OCI-LY1 (cell line): ENCODE data around the gene EPC2.

ENCODE experiments used
- H2AFZ ChIP-seq: fragments of 200-600 bp; sonication (generic), shearing (Covaris generic); 2 replicates; pipeline ENCODE4 v1.6.0; 2014; ENCODE audit warnings: antibody characterized with exemption, mild to moderate bottlenecking, low read length
- H3F3A ChIP-seq: fragments of 200-600 bp; sonication (generic), shearing (Covaris generic); 2 replicates; pipeline ENCODE4 v1.6.0; 2014; ENCODE audit warnings: mild to moderate bottlenecking, antibody characterized with exemption, low read length, moderate library complexity; ENCODE audit not compliant: insufficient read depth
- H3K27ac ChIP-seq: fragments of 200-600 bp; sonication (generic); 2 replicates; pipeline ENCODE4 v1.5.1; 2014; ENCODE audit warnings: low read length, mixed run types, mild to moderate bottlenecking, low read depth; ENCODE audit not compliant: poor library complexity, severe bottlenecking
- H3K27me3 ChIP-seq: fragments of 200-600 bp; sonication (generic); 2 replicates; pipeline ENCODE4 v1.6.0; 2014; ENCODE audit warnings: antibody characterized with exemption, mild to moderate bottlenecking, low read length, moderate library complexity; ENCODE audit not compliant: insufficient read depth
- H3K36me3 ChIP-seq: fragments of 200-600 bp; sonication (generic); 2 replicates; pipeline ENCODE4 v1.6.1; 2014; ENCODE audit warnings: mild to moderate bottlenecking, antibody characterized with exemption, low read length, moderate library complexity, mixed read lengths; ENCODE audit not compliant: insufficient read depth
- H3K4me1 ChIP-seq: fragments of 200-600 bp; sonication (generic); 2 replicates; pipeline ENCODE4 v1.5.1; 2014; ENCODE audit warnings: mild to moderate bottlenecking, low read length, moderate library complexity; ENCODE audit not compliant: insufficient read depth, severe bottlenecking
- H3K4me2 ChIP-seq: fragments of 200-600 bp; sonication (generic), shearing (Covaris generic); 2 replicates; pipeline ENCODE4 v1.6.1; 2014; ENCODE audit warnings: low read length
- H3K4me3 ChIP-seq: fragments of 200-600 bp; sonication (generic); 2 replicates; pipeline ENCODE4 v1.5.1; 2014; ENCODE audit warnings: low read length, low read depth, mild to moderate bottlenecking, mixed read lengths; ENCODE audit not compliant: poor library complexity, severe bottlenecking
- H3K79me2 ChIP-seq: fragments of 200-600 bp; shearing (Covaris generic); 2 replicates; pipeline ENCODE4 v1.6.1; 2016; ENCODE audit warnings: mixed run types, low read length, mixed read lengths; ENCODE audit not compliant: insufficient read depth
- H3K9ac ChIP-seq: fragments of 200-600 bp; sonication (generic), shearing (Covaris generic); 2 replicates; pipeline ENCODE4 v1.6.1; 2014; ENCODE audit warnings: mild to moderate bottlenecking, low read length, mixed read lengths
- H3K9me2 ChIP-seq: fragments of 200-600 bp; sonication (generic), shearing (Covaris generic); 2 replicates; pipeline ENCODE4 v1.6.1; 2014; ENCODE audit warnings: low read depth, mild to moderate bottlenecking, low read length, mixed read lengths
- H3K9me3 ChIP-seq: fragments of 200-600 bp; shearing (Covaris generic); 2 replicates; pipeline ENCODE4 v1.6.1; 2014; ENCODE audit warnings: low read length, mixed read lengths
- H4K20me1 ChIP-seq: fragments of 200-600 bp; sonication (generic), shearing (Covaris generic); 2 replicates; pipeline ENCODE4 v1.6.0; 2016; ENCODE audit warnings: mild to moderate bottlenecking, low read length; ENCODE audit not compliant: insufficient read depth
- CTCF ChIP-seq: fragments of 200-600 bp; sonication (generic), shearing (Covaris generic); IDR thresholded peaks from 2 replicates; pipeline ENCODE4 v1.5.1; 2017; ENCODE audit warnings: mild to moderate bottlenecking, antibody characterized with exemption, low read length, moderate library complexity, mixed read lengths
- EZH2 ChIP-seq: fragments of 200-600 bp; sonication (generic), shearing (Covaris generic); IDR thresholded peaks from 2 replicates; pipeline ENCODE4 v1.8.0; 2017; ENCODE audit warnings: borderline replicate concordance, mixed run types, mild to moderate bottlenecking, antibody characterized with exemption, low read length, moderate library complexity, mixed read lengths

Gene EPC2

GRCh38 chr2:148604927-148605326 lies 39.6 kb upstream of the EPC2 start:
- H4K20me1 ChIP-seq, result no peaks in the 10 kb centered on the region
- no peaks in the 10 kb centered on the region for H3K79me2 ChIP-seq
- TF ChIP-seq CTCF (no peak), EZH2 (no peak)
- H2AFZ ChIP-seq, result no peak overlapping the region
- H3K4me1 ChIP-seq, result no peaks in the 10 kb centered on the region
- no peaks in the 10 kb centered on the region for H3F3A ChIP-seq
- no peak overlapping the region for H3K9ac ChIP-seq
- no peaks in the 10 kb centered on the region for H3K36me3 ChIP-seq
- H3K27ac ChIP-seq, result no peak overlapping the region
- peaks cover 4% of the 10 kb centered on the region; the same call in 1 of the 2 replicates for H3K27me3 ChIP-seq
- no peaks in the 10 kb centered on the region for H3K9me3 ChIP-seq
- H3K4me2 ChIP-seq, result no peak overlapping the region
- no peaks in the 10 kb centered on the region for H3K9me2 ChIP-seq
- no peak overlapping the region for H3K4me3 ChIP-seq

- H3K36me3 ChIP-seq, result no peaks in the 10 kb centered on the region
- no peak for TF ChIP-seq EZH2
- no peak for TF ChIP-seq CTCF
Measured at GRCh38 chr2:148607566-148607965, 37.0 kb upstream of the EPC2 start.

GRCh38 chr2:148613231-148614013 lies 31.1 kb upstream of the EPC2 start:
- no peaks in the 10 kb centered on the region for H3K79me2 ChIP-seq
- peaks cover 11% of the 10 kb centered on the region for H3K4me1 ChIP-seq
- H3K4me2 ChIP-seq, result no peak overlapping the region
- no peaks in the 10 kb centered on the region for H4K20me1 ChIP-seq
- no peaks in the 10 kb centered on the region for H3K27me3 ChIP-seq
- TF ChIP-seq CTCF, result no peak
- TF ChIP-seq EZH2, result no peak
- no peak overlapping the region for H3K4me3 ChIP-seq
- H3F3A ChIP-seq, result no peaks in the 10 kb centered on the region
- no peak overlapping the region for H3K9ac ChIP-seq
- H3K27ac ChIP-seq, result no peak overlapping the region
- H3K9me3 ChIP-seq, result no peaks in the 10 kb centered on the region
- H3K36me3 ChIP-seq, result no peaks in the 10 kb centered on the region
- no peak overlapping the region for H2AFZ ChIP-seq
- no peaks in the 10 kb centered on the region for H3K9me2 ChIP-seq

More at GRCh38 chr2:148607566-148607965, 37.0 kb upstream of the EPC2 start:
- Histone ChIP-seq H3K4me3 (no peak overlapping the region), H3K79me2 (no peaks in the 10 kb centered on the region), H3K4me1 (no peaks in the 10 kb centered on the region), H3F3A (no peaks in the 10 kb centered on the region), H2AFZ (no peak overlapping the region), H4K20me1 (no peaks in the 10 kb centered on the region), H3K9me2 (no peaks in the 10 kb centered on the region), H3K9ac (no peak overlapping the region), H3K27me3 (no peaks in the 10 kb centered on the region), H3K27ac (no peak overlapping the region), H3K4me2 (no peak overlapping the region), H3K9me3 (no peaks in the 10 kb centered on the region)
